GM12878 (cell line): ENCODE measurements around the gene SPRTN. TPM values are rescaled to one million over a fixed set of nuclear protein-coding genes. Genes with fewer than 3 reads are reported as not detected.

Source experiments
- BMI1 ChIP-seq: fragments of 450-650 bp; IDR thresholded peaks from 2 replicates; pipeline ENCODE4 v1.6.1; 2016; ENCODE audit warnings: mild to moderate bottlenecking, moderate library complexity, borderline replicate concordance
- EP300 ChIP-seq, 2 experiments: fragments of 150-350 bp in 1 of 2; IDR thresholded peaks; 2 replicates each; pipeline ENCODE4 v1.6.1; 2011 to 2012; ENCODE audit warnings: low read depth in 2 of 2, low read length in 2 of 2, borderline replicate concordance in 1 of 2, improper control_type of control experiment in 1 of 2, inconsistent platforms in 1 of 2; ENCODE audit not compliant: control insufficient read depth in 1 of 2
- ETV6 ChIP-seq, 2 experiments: fragments of 450-650 bp in 1 of 2; IDR thresholded peaks in 1 of 2; conservative IDR thresholded peaks in 1 of 2; 2 replicates each; pipeline ENCODE4 v1.6.1; 2014; ENCODE audit warnings: antibody characterized with exemption in 1 of 2, borderline replicate concordance in 1 of 2, low read depth in 1 of 2, mild to moderate bottlenecking in 1 of 2, moderate library complexity in 1 of 2
- FOXK2 ChIP-seq: fragments of 450-650 bp; IDR thresholded peaks from 2 replicates; pipeline ENCODE4 v1.6.1; 2017; ENCODE audit warnings: mild to moderate bottlenecking, moderate library complexity
- MEF2B ChIP-seq: fragments of 450-650 bp; IDR thresholded peaks from 2 replicates; pipeline ENCODE4 v1.6.1; 2018; ENCODE audit warnings: mild to moderate bottlenecking, moderate library complexity; ENCODE audit not compliant: partially characterized antibody, poor library complexity, severe bottlenecking
- MXI1 ChIP-seq: fragments of 150-350 bp; IDR thresholded peaks from 2 replicates; pipeline ENCODE4 v1.6.1; 2011; ENCODE audit warnings: low read depth, mild to moderate bottlenecking, inconsistent platforms, low read length, improper control_type of control experiment
- NRF1 ChIP-seq: conservative IDR thresholded peaks from 2 replicates; pipeline ENCODE4 v1.6.1; 2011; ENCODE audit warnings: mild to moderate bottlenecking, low read depth, low read length, improper control_type of control experiment
- PKNOX1 ChIP-seq: fragments of 450-650 bp; IDR thresholded peaks from 2 replicates; pipeline ENCODE4 v1.6.1; 2016; ENCODE audit warnings: mild to moderate bottlenecking
- RUNX3 ChIP-seq: IDR thresholded peaks from 2 replicates; pipeline ENCODE4 v1.6.1; 2012; ENCODE audit warnings: low read length, inconsistent platforms
- SKIL ChIP-seq: fragments of 450-650 bp; IDR thresholded peaks from 2 replicates; pipeline ENCODE4 v1.6.1; 2017; ENCODE audit warnings: mild to moderate bottlenecking, low read depth, inconsistent platforms; ENCODE audit not compliant: poor library complexity, severe bottlenecking
- SMARCA5 ChIP-seq: fragments of 450-650 bp; IDR thresholded peaks from 2 replicates; pipeline ENCODE4 v1.6.1; 2017; ENCODE audit warnings: mild to moderate bottlenecking
- SP1 ChIP-seq: IDR thresholded peaks from one replicate; pipeline ENCODE4 v1.6.1; 2011; ENCODE audit warnings: low read depth, low read length
- ZBTB40 ChIP-seq: fragments of 450-650 bp; IDR thresholded peaks from 2 replicates; pipeline ENCODE4 v1.6.1; 2016; ENCODE audit warnings: mild to moderate bottlenecking, moderate library complexity, borderline replicate concordance
- polyA plus RNA-seq, 11 experiments: library from polyadenylated mRNA; depleted of rRNA in 4 of 11; unstranded in 6 of 11; stranded (reverse) in 5 of 11; fragments of >200 nt; fragmentation: Nextera tagmentation in 4 of 11; fragmentation: Illumina TruSeq in 1 of 11; extraction: Ambion mirVana in 4 of 11; extraction: Trizol in 1 of 11; gene quantifications; 1 replicate in 1 of 11; 2 replicates in 10 of 11; pipeline versions ENCODE4 v1.2.1 to v1.2.3, GENCODE V29; 2011 to 2016; ENCODE audit warnings: inconsistent platforms in 2 of 11, missing spikeins in 2 of 11, low read depth in 1 of 11
- total RNA-seq, 4 experiments: library from RNA; depleted of rRNA in 3 of 4; stranded (reverse); fragments of >200 nt in 3 of 4; fragmentation: Illumina TruSeq in 1 of 4; extraction: Trizol in 1 of 4; gene quantifications; 2 replicates each; pipeline versions ENCODE4 v1.2.1 to v1.2.3, GENCODE V29; 2013 to 2021
- TF ChIP-seq, protein P1 (sequence below): fragments of 450-650 bp; conservative IDR thresholded peaks from 2 replicates; pipeline ENCODE4 v1.6.1; 2017; ENCODE audit warnings: mild to moderate bottlenecking, moderate library complexity

SPRTN gene
- total and polyA plus RNA-seq, 10 of the 15 experiments (the other 5 are each of a cell fraction or from before 2014, with no cell fraction given) = 4.4 to 16.5 (median 12.1) TPM

DNA sequence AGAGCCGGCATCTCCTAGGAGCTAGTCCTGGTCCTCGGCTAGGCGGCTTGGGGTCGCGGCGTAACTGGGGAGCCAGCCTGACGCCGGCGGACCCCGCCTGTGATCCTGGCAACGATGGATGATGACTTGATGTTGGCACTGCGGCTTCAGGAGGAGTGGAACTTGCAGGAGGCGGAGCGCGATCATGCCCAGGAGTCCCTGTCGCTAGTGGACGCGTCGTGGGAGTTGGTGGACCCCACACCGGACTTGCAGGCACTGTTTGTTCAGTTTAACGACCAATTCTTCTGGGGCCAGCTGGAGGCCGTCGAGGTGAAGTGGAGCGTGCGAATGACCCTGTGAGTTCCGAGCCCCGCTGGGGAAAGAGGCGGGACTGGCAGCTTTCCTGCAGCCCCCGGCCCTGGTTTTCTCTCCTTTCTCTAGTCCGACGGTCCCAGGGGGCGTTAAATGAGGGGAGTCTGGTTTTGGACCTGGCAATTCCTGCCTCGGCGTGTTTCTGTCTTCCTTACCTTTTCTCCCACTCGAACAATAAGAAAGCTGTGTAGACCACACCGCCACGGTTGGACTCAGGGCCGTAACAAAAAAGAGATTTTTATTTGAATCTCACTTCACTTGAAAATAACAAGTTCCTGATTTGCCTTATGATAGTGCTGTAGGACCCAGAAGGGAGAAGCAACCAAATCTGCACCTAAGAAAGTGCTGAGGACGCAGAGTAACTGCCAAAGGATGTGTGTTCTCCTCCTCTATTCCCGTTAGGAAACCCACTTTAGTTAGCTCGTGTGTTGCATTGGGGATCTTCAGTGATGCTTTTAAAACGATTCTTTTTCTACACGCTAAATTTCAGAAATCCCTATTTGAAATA, at the start of gene SPRTN (continued):
- TF ChIP-seq, protein P1, sequence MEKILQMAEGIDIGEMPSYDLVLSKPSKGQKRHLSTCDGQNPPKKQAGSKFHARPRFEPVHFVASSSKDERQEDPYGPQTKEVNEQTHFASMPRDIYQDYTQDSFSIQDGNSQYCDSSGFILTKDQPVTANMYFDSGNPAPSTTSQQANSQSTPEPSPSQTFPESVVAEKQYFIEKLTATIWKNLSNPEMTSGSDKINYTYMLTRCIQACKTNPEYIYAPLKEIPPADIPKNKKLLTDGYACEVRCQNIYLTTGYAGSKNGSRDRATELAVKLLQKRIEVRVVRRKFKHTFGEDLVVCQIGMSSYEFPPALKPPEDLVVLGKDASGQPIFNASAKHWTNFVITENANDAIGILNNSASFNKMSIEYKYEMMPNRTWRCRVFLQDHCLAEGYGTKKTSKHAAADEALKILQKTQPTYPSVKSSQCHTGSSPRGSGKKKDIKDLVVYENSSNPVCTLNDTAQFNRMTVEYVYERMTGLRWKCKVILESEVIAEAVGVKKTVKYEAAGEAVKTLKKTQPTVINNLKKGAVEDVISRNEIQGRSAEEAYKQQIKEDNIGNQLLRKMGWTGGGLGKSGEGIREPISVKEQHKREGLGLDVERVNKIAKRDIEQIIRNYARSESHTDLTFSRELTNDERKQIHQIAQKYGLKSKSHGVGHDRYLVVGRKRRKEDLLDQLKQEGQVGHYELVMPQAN = peak; percentile 79
- no peak for TF ChIP-seq FOXK2
- TF ChIP-seq NRF1 = no peak
- no peak for TF ChIP-seq PKNOX1
- peak; percentile 22 for TF ChIP-seq MEF2B
- no peak; the same call in 1 of the 2 replicates for TF ChIP-seq MXI1
- no peak for TF ChIP-seq SMARCA5
- TF ChIP-seq BMI1 = no peak
- peak; percentile 5; the same call in 1 of the 2 replicates for TF ChIP-seq RUNX3
- TF ChIP-seq SP1 = no peak
- TF ChIP-seq ETV6 (conservative IDR thresholded peaks at IDR 0.05 in 1 of 2, IDR thresholded peaks at IDR 0.05 in 1 of 2; ENCODE audit: borderline replicate concordance in 1 of 2, low read depth in 1 of 2) = no peak
- TF ChIP-seq ZBTB40 = no peak
- no peak for TF ChIP-seq EP300 (IDR thresholded peaks at IDR 0.05; ENCODE audit: borderline replicate concordance in 1 of 2, control insufficient read depth in 1 of 2, low read depth in 2 of 2, low read length in 2 of 2)
- no peak for TF ChIP-seq SKIL
